HCT116 (cell line): Measurements from ENCODE around the gene MRPS34. TPM values are rescaled to one million over a fixed set of nuclear protein-coding genes. Genes with fewer than 3 reads are reported as not detected.

ENCODE experiments used
- ATAC-seq: fragments of 200-7000 bp; cut with Tn5 transposase; 2 replicates; pipeline ENCODE4 v1.9.1; 2020; ENCODE audit warnings: mild to moderate bottlenecking, moderate library complexity
- BruUV-seq: library from RNA; stranded (reverse); fragments of 400-500 nt; replicated peaks from 2 replicates; lab custom pipeline; 2021; lab: Mats Ljungman, UMichigan
- CTCF ChIA-PET: fragments of 300-600 bp; sonication (Branson Sonifier 250); formaldehyde crosslinking; loops from one replicate; lab custom pipeline; 2021; ENCODE audit warnings: antibody characterized with exemption; lab: Charles Lee
- POLR2A ChIA-PET: fragments of 300-600, 350-600 bp; sonication (Branson Sonifier 250); formaldehyde crosslinking; loops from one replicate; lab custom pipeline; 2021; ENCODE audit warnings: antibody characterized with exemption; lab: Charles Lee
- RAD21 ChIA-PET, 2 experiments: fragments of 300-600 bp; sonication (Branson Sonifier 250); formaldehyde crosslinking; loops; one replicate each; lab custom pipeline; 2023; ENCODE audit warnings: low total read pairs in 2 of 2; ENCODE audit not compliant: uncharacterized antibody in 2 of 2, unreplicated experiment in 2 of 2, low non-redundant PET in 1 of 2; lab: Charles Lee
- DNase-seq: peaks from one replicate; pipeline ENCODE4 v3.0.0-alpha.2; 2010; ENCODE audit warnings: low read depth, low spot score
- H2AFZ ChIP-seq: fragments of 200-600 bp; shearing (Covaris generic), sonication (generic); 2 replicates; pipeline ENCODE4 v1.6.1; 2017; ENCODE audit warnings: low read depth, mixed run types, mixed read lengths, antibody characterized with exemption, low read length; ENCODE audit not compliant: poor library complexity, severe bottlenecking
- H3K27ac ChIP-seq: 2 replicates; pipeline ENCODE4 v1.5.1; 2012; ENCODE audit warnings: low read depth, low read length
- H3K27me3 ChIP-seq: fragments of 200-600 bp; sonication (generic); 2 replicates; pipeline ENCODE4 v1.6.1; 2016; ENCODE audit warnings: mixed run types, low read length, mixed read lengths; ENCODE audit not compliant: insufficient read depth
- H3K36me3 ChIP-seq, 2 experiments: fragments of 200-500 bp in 1 of 2; fragments of 200-600 bp in 1 of 2; sonication (Bioruptor generic) in 1 of 2; sonication (generic) in 1 of 2; 2 replicates each; pipeline versions ENCODE4 v1.5.1 to v1.6.1; 2014 to 2016; ENCODE audit warnings: low read length in 2 of 2, inconsistent platforms in 1 of 2, mixed read lengths in 1 of 2, mixed run types in 1 of 2; ENCODE audit not compliant: insufficient read depth in 2 of 2, control insufficient read depth in 1 of 2
- H3K4me1 ChIP-seq, 2 experiments: fragments of 200-600 bp in 1 of 2; sonication (generic) in 1 of 2; 2 replicates each; pipeline versions ENCODE4 v1.5.1 to v1.6.1; 2012 to 2017; ENCODE audit warnings: low read length in 2 of 2, inconsistent platforms in 1 of 2, mild to moderate bottlenecking in 1 of 2, mixed read lengths in 1 of 2, mixed run types in 1 of 2, moderate library complexity in 1 of 2; ENCODE audit not compliant: insufficient read depth in 2 of 2, control insufficient read depth in 1 of 2
- H3K4me2 ChIP-seq: fragments of 200-600 bp; sonication (generic); 2 replicates; pipeline ENCODE4 v1.6.1; 2017; ENCODE audit warnings: mixed run types, low read length, mixed read lengths
- H3K4me3 ChIP-seq, 2 experiments: fragments of 200-600 bp in 1 of 2; sonication (generic) in 1 of 2; replicated peaks in 1 of 2; 2 replicates each; pipeline ENCODE4 v1.5.1; 2011 to 2016; ENCODE audit warnings: low read length in 2 of 2, control low read depth in 1 of 2, low read depth in 1 of 2, mild to moderate bottlenecking in 1 of 2, mixed read lengths in 1 of 2, mixed run types in 1 of 2
- H3K79me2 ChIP-seq: fragments of 200-600 bp; sonication (generic); 2 replicates; pipeline ENCODE4 v1.6.1; 2017; ENCODE audit warnings: mild to moderate bottlenecking, mixed run types, low read length, moderate library complexity, mixed read lengths; ENCODE audit not compliant: insufficient read depth
- H3K9ac ChIP-seq: fragments of 200-600 bp; sonication (generic); 2 replicates; pipeline ENCODE4 v1.6.1; 2016; ENCODE audit warnings: low read length, mixed read lengths
- H3K9me2 ChIP-seq: fragments of 200-600 bp; sonication (generic), shearing (Covaris generic); 2 replicates; pipeline ENCODE4 v1.6.1; 2017; ENCODE audit warnings: mixed run types, mild to moderate bottlenecking, moderate library complexity; ENCODE audit not compliant: insufficient read depth
- H3K9me3 ChIP-seq, 2 experiments: fragments of 200-500 bp in 1 of 2; fragments of 200-600 bp in 1 of 2; sonication (Bioruptor generic) in 1 of 2; sonication (generic) in 1 of 2; 2 replicates each; pipeline ENCODE4 v1.6.1; 2014 to 2017; ENCODE audit warnings: low read length in 2 of 2, mixed read lengths in 2 of 2, inconsistent platforms in 1 of 2, low read depth in 1 of 2, mild to moderate bottlenecking in 1 of 2, mixed run types in 1 of 2, moderate library complexity in 1 of 2; ENCODE audit not compliant: control insufficient read depth in 1 of 2, insufficient read depth in 1 of 2
- H4K20me1 ChIP-seq: fragments of 200-600 bp; sonication (generic), shearing (Covaris generic); 2 replicates; pipeline ENCODE4 v1.6.1; 2017; ENCODE audit warnings: mixed run types, mild to moderate bottlenecking, moderate library complexity; ENCODE audit not compliant: insufficient read depth
- ELF1 ChIP-seq: IDR thresholded peaks from 2 replicates; pipeline ENCODE4 v1.6.1; 2012; ENCODE audit warnings: low read depth, borderline replicate concordance
- POLR2A ChIP-seq: IDR thresholded peaks from 2 replicates; pipeline ENCODE4 v1.7.0; 2011; ENCODE audit warnings: borderline replicate concordance; ENCODE audit not compliant: insufficient read depth, insufficient read length; ENCODE audit errors: extremely low read depth
- RAD21 ChIP-seq: IDR thresholded peaks from 2 replicates; pipeline ENCODE4 v1.6.1; 2012; ENCODE audit warnings: low read depth, mild to moderate bottlenecking
- intact Hi-C: fragments of 100-400 bp; cut with micrococcal nuclease; formaldehyde crosslinking; loops from 2 replicates; pipeline ENCODE4 v1.10.0; 2022
- total RNA-seq: library from RNA; stranded (reverse); gene quantifications from one replicate; pipeline ENCODE4 v1.2.1, GENCODE V29; 2021; ENCODE audit not compliant: unreplicated experiment

MRPS34 gene
- total RNA-seq, 1 experiment from 2014 or later = 200 TPM

GRCh38 chr16:1819611-1820010 lies 46.7 kb upstream of the MRPS34 start:
- no peak overlapping the region for H3K4me3 ChIP-seq
- H3K27ac ChIP-seq = no peak overlapping the region
- no peak overlapping the region for H2AFZ ChIP-seq
- H4K20me1 ChIP-seq = no peaks in the 10 kb centered on the region
- H3K79me2 ChIP-seq = no peaks in the 10 kb centered on the region
- RAD21 ChIA-PET = no interaction called here
- POLR2A ChIA-PET = no interaction called here
- ATAC-seq (no peak), DNase-seq (no peak)
- no TSS peak for BruUV-seq
- TF ChIP-seq RAD21 (no peak), POLR2A (no peak), ELF1 (no peak)
- CTCF ChIA-PET = no interaction called here
- H3K4me1 ChIP-seq = no peaks in the 10 kb centered on the region
- intact Hi-C loops = no loop called here
- H3K27me3 ChIP-seq = no peaks in the 10 kb centered on the region
- H3K9me3 ChIP-seq = no peaks in the 10 kb centered on the region
- H3K9me2 ChIP-seq = no peaks in the 10 kb centered on the region
- no peak overlapping the region for H3K4me2 ChIP-seq
- 0 out of 4 replicates have a peak, but pooled peaks cover 2 to 5% of the 10 kb centered on the region in 2 experiments for H3K36me3 ChIP-seq
- no peak overlapping the region for H3K9ac ChIP-seq

GRCh38 chr16:1818873-1819525 lies 46.1 kb upstream of the MRPS34 start:
- no peak for ATAC-seq
- CTCF ChIA-PET = no interaction called here
- no peak for TF ChIP-seq POLR2A
- TF ChIP-seq, all 23 proteins: peak for 0

More at GRCh38 chr16:1818873-1819525, 46.1 kb upstream of the MRPS34 start:
- POLR2A ChIA-PET = no interaction called here
- no TSS peak for BruUV-seq
- no peaks in the 10 kb centered on the region for H3K79me2 ChIP-seq
- H3K9me2 ChIP-seq = no peaks in the 10 kb centered on the region
- no peak overlapping the region for H3K9ac ChIP-seq
- H3K9me3 ChIP-seq = no peaks in the 10 kb centered on the region
- 0 out of 4 replicates have a peak, but pooled peaks cover 2 to 5% of the 10 kb centered on the region in 2 experiments for H3K36me3 ChIP-seq
- H4K20me1 ChIP-seq = no peaks in the 10 kb centered on the region
- no peak overlapping the region for H3K27ac ChIP-seq
- H3K4me1 ChIP-seq = no peaks in the 10 kb centered on the region
- H3K27me3 ChIP-seq = no peaks in the 10 kb centered on the region
- no peak for DNase-seq
- H2AFZ ChIP-seq = no peak overlapping the region
- intact Hi-C loops = no loop called here
- RAD21 ChIA-PET = no interaction called here
- H3K4me2 ChIP-seq = no peak overlapping the region
- no peak overlapping the region for H3K4me3 ChIP-seq
